Subcutaneous adipose tissue (tissue), 4 donors: ENCODE measurements around the gene NT5C. TPM values are rescaled to one million over a fixed set of nuclear protein-coding genes. Genes with fewer than 3 reads are reported as not detected.

Experiments used
- CTCF ChIP-seq: fragments of 450-650 bp; IDR thresholded peaks from one replicate; pipeline ENCODE4 v1.5.1; 2016; ENCODE audit warnings: low read depth, mild to moderate bottlenecking, control low read depth, antibody characterized with exemption, moderate library complexity
- total RNA-seq, 4 donors: library from RNA; depleted of rRNA; stranded (reverse); fragments of >200 nt; gene quantifications; one replicate each; pipeline ENCODE4 v1.1.0, GENCODE V29; 2016

NT5C gene
- total RNA-seq, 4 donors from 2014 or later = 35.4 to 92.3 (median 69.9) TPM

GRCh38 chr17:75116737-75117136 is 14.8 kb downstream of the NT5C start:
- TF ChIP-seq CTCF = no peak

GRCh38 chr17:75115555-75115954 is 16.0 kb downstream of the NT5C start:
- no peak for TF ChIP-seq CTCF

- TF ChIP-seq CTCF = no peak
These were observed 16.8 kb downstream of the NT5C start for GRCh38 chr17:75114552-75115314.

- TF ChIP-seq CTCF = no peak
These were observed 17.6 kb downstream of the NT5C start for GRCh38 chr17:75113798-75114551.

- no peak for TF ChIP-seq CTCF
These were observed 19.7 kb downstream of the NT5C start for GRCh38 chr17:75111777-75112335.

- TF ChIP-seq CTCF = no peak
These were observed 21.2 kb downstream of the NT5C start for GRCh38 chr17:75110234-75110937.
